Neutrophil (primary cell): ENCODE data around the gene ELF1.
A peak's percentile ranks its signal among the peaks of the same experiment; 100 is the strongest.

Experiments used
- H3K27ac ChIP-seq: fragments of 200-600 bp; sonication (generic); 2 replicates; pipeline ENCODE4 v1.5.1; 2016; ENCODE audit warnings: mild to moderate bottlenecking, moderate library complexity
- H3K27me3 ChIP-seq: fragments of 200-600 bp; sonication (generic); 2 replicates; pipeline ENCODE4 v1.6.0; 2016; ENCODE audit warnings: mild to moderate bottlenecking
- H3K36me3 ChIP-seq: fragments of 200-600 bp; sonication (generic); 2 replicates; pipeline ENCODE4 v1.5.1; 2017
- H3K4me1 ChIP-seq, 2 experiments: fragments of 200-600 bp in 1 of 2; sonication (generic) in 1 of 2; 1 replicate in 1 of 2; 2 replicates in 1 of 2; pipeline versions ENCODE4 v1.5.1 to v1.6.1; 2013 to 2016; ENCODE audit warnings: low read depth in 1 of 2, low read length in 1 of 2, mild to moderate bottlenecking in 1 of 2, moderate library complexity in 1 of 2; ENCODE audit not compliant: control insufficient read depth in 1 of 2, insufficient read depth in 1 of 2
- H3K4me3 ChIP-seq, 2 experiments: fragments of 200-600 bp in 1 of 2; sonication (generic) in 1 of 2; 1 replicate in 1 of 2; 2 replicates in 1 of 2; pipeline ENCODE4 v1.5.1; 2013 to 2016; ENCODE audit warnings: low read depth in 1 of 2, low read length in 1 of 2, mild to moderate bottlenecking in 1 of 2, moderate library complexity in 1 of 2
- H3K9me3 ChIP-seq: fragments of 200-600 bp; sonication (generic); 2 replicates; pipeline ENCODE4 v1.5.1; 2016
- CTCF ChIP-seq: fragments of 200-600 bp; sonication (generic); IDR thresholded peaks from 2 replicates; pipeline ENCODE4 v1.5.1; 2016; ENCODE audit warnings: antibody characterized with exemption

ELF1 gene

DNA sequence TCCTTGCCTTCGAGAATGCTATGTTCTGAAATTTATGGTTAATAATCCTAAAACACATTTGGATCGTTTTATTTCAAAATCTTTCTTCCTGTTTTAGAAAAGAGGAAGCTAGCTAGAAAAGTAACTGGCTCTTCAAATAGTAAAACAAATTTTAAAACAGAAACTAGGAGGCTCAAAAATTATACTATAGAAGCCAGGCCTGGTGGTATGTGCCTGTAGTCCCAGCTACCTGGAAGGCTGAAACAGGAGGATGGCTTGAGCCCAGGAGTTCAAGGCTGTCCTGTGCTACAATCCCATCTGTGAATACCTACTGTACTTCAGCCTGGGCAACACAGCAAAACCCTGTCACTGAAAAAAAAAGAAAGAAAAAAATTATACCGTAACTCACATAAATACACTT is 57.9 kb downstream of the ELF1 start:
- H3K4me1 ChIP-seq: peaks cover 67 to 68% of the 10 kb centered on the region in 2 experiments
- H3K27me3 ChIP-seq: no peaks in the 10 kb centered on the region
- peaks cover 16% of the 10 kb centered on the region for H3K36me3 ChIP-seq
- peak overlapping the region; percentile 89 for H3K27ac ChIP-seq
- H3K4me3 ChIP-seq: peak overlapping the region; percentile 48 to 51
- H3K9me3 ChIP-seq: no peaks in the 10 kb centered on the region
- no peak for TF ChIP-seq CTCF

GRCh38 chr13:40960716-40961115 is 58.4 kb downstream of the ELF1 start:
- Histone ChIP-seq H3K4me3 (peak overlapping the region; percentile 48 to 51), H3K36me3 (peaks cover 18% of the 10 kb centered on the region), H3K27ac (peak overlapping the region; percentile 89), H3K27me3 (no peaks in the 10 kb centered on the region), H3K4me1 (peaks cover 62 to 63% of the 10 kb centered on the region in 2 experiments), H3K9me3 (no peaks in the 10 kb centered on the region)
- TF ChIP-seq CTCF: no peak

GRCh38 chr13:40958655-40959054 is 60.5 kb downstream of the ELF1 start:
- H3K4me3 ChIP-seq: no peak overlapping the region
- no peak for TF ChIP-seq CTCF
- H3K27ac ChIP-seq: peak overlapping the region; percentile 33

GRCh38 chr13:40946485-40946884 is 72.6 kb downstream of the ELF1 start:
- Histone ChIP-seq H3K4me1 (no peaks in the 10 kb centered on the region), H3K4me3 (no peak overlapping the region), H3K27ac (peak overlapping the region; percentile 48), H3K9me3 (no peaks in the 10 kb centered on the region), H3K27me3 (no peaks in the 10 kb centered on the region), H3K36me3 (peaks cover 97% of the 10 kb centered on the region)
- no peak for TF ChIP-seq CTCF

More at GRCh38 chr13:40958655-40959054, 60.5 kb downstream of the ELF1 start:
- peaks cover 18% of the 10 kb centered on the region for H3K36me3 ChIP-seq
- H3K27me3 ChIP-seq: no peaks in the 10 kb centered on the region
- H3K4me1 ChIP-seq: peaks cover 41 to 42% of the 10 kb centered on the region in 2 experiments
- H3K9me3 ChIP-seq: no peaks in the 10 kb centered on the region

DNA sequence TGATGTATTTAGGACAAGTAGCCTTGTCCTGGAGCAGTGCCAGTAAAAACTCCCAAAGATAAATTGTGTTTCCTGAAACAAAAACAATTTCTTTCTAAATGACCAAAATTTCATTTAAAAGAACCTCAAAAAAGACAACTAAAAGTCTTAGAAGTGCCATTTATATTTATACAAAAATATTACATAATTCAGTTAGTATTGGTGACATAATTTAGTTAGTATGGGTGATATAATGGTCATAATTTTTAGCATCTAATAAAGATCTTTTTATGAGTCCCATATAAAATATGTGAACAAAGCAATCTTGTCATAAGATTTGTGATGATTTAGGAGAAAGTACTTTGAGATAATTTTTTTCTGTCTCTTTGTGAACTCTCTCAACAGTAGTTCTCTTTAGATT is 76.0 kb downstream of the ELF1 start:
- H3K9me3 ChIP-seq: no peaks in the 10 kb centered on the region
- H3K27me3 ChIP-seq: no peaks in the 10 kb centered on the region
- H3K4me1 ChIP-seq: no peaks in the 10 kb centered on the region
- no peak overlapping the region for H3K27ac ChIP-seq
- no peak overlapping the region for H3K4me3 ChIP-seq
- H3K36me3 ChIP-seq: peaks cover 95% of the 10 kb centered on the region
- TF ChIP-seq CTCF: no peak

- no peaks in the 10 kb centered on the region for H3K9me3 ChIP-seq
- peak overlapping the region; percentile 10 for H3K27ac ChIP-seq
- TF ChIP-seq CTCF: no peak
- no peaks in the 10 kb centered on the region for H3K4me1 ChIP-seq
- no peak overlapping the region for H3K4me3 ChIP-seq
- no peaks in the 10 kb centered on the region for H3K27me3 ChIP-seq
- H3K36me3 ChIP-seq: peaks cover 86% of the 10 kb centered on the region
Observed at GRCh38 chr13:40941581-40941980, 77.5 kb downstream of the ELF1 start.
